GM12878 (cell line): ENCODE results near the gene UBXN7. TPM values are rescaled to one million over a fixed set of nuclear protein-coding genes. Genes with fewer than 3 reads are reported as not detected.

ENCODE experiments used
- BACH1 ChIP-seq: fragments of 450-650 bp; IDR thresholded peaks from 2 replicates; pipeline ENCODE4 v1.6.1; 2017; ENCODE audit warnings: mild to moderate bottlenecking, borderline replicate concordance
- CBX3 ChIP-seq: fragments of 200-600 bp; sonication (generic); IDR thresholded peaks from 2 replicates; pipeline ENCODE4 v1.6.1; 2016; ENCODE audit warnings: low read depth, borderline replicate concordance
- CEBPB ChIP-seq, 2 experiments: fragments of 150-350 bp in 1 of 2; IDR thresholded peaks; 2 replicates each; pipeline ENCODE4 v1.6.1; 2012 to 2014; ENCODE audit warnings: low read depth in 2 of 2, low read length in 2 of 2, borderline replicate concordance in 1 of 2, inconsistent platforms in 1 of 2
- EP300 ChIP-seq, 2 experiments: fragments of 150-350 bp in 1 of 2; IDR thresholded peaks; 2 replicates each; pipeline ENCODE4 v1.6.1; 2011 to 2012; ENCODE audit warnings: low read depth in 2 of 2, low read length in 2 of 2, borderline replicate concordance in 1 of 2, improper control_type of control experiment in 1 of 2, inconsistent platforms in 1 of 2; ENCODE audit not compliant: control insufficient read depth in 1 of 2
- MYB ChIP-seq: fragments of 150-350 bp; IDR thresholded peaks from 2 replicates; pipeline ENCODE4 v1.6.1; 2014; ENCODE audit warnings: mild to moderate bottlenecking, low read depth, low read length, borderline replicate concordance
- NR2F1 ChIP-seq: fragments of 450-650 bp; conservative IDR thresholded peaks from 2 replicates; pipeline ENCODE4 v1.6.1; 2017; ENCODE audit warnings: mild to moderate bottlenecking
- PAX5 ChIP-seq: IDR thresholded peaks from 2 replicates; pipeline ENCODE4 v1.6.1; 2011; ENCODE audit warnings: low read depth, low read length, borderline replicate concordance
- POLR2A ChIP-seq: IDR thresholded peaks from 2 replicates; pipeline ENCODE4 v1.6.1; 2011; ENCODE audit warnings: low read depth, mild to moderate bottlenecking, low read length
- RAD51 ChIP-seq: fragments of 450-650 bp; IDR thresholded peaks from 2 replicates; pipeline ENCODE4 v1.6.1; 2016; ENCODE audit warnings: moderate library complexity, mild to moderate bottlenecking, inconsistent platforms
- SIN3A ChIP-seq: IDR thresholded peaks from 2 replicates; pipeline ENCODE4 v1.6.1; 2012; ENCODE audit warnings: low read depth, low read length, improper control_type of control experiment
- SREBF1 ChIP-seq: IDR thresholded peaks from 2 replicates; pipeline ENCODE4 v1.6.1; 2012; ENCODE audit warnings: mild to moderate bottlenecking, low read length
- TCF3 ChIP-seq: IDR thresholded peaks from 2 replicates; pipeline ENCODE4 v1.6.1; 2012; ENCODE audit warnings: low read depth, mild to moderate bottlenecking, low read length, borderline replicate concordance; ENCODE audit not compliant: insufficient read depth
- polyA plus RNA-seq, 11 experiments: library from polyadenylated mRNA; depleted of rRNA in 4 of 11; unstranded in 6 of 11; stranded (reverse) in 5 of 11; fragments of >200 nt; fragmentation: Nextera tagmentation in 4 of 11; fragmentation: Illumina TruSeq in 1 of 11; extraction: Ambion mirVana in 4 of 11; extraction: Trizol in 1 of 11; gene quantifications; 1 replicate in 1 of 11; 2 replicates in 10 of 11; pipeline versions ENCODE4 v1.2.1 to v1.2.3, GENCODE V29; 2011 to 2016; ENCODE audit warnings: inconsistent platforms in 2 of 11, missing spikeins in 2 of 11, low read depth in 1 of 11
- total RNA-seq, 4 experiments: library from RNA; depleted of rRNA in 3 of 4; stranded (reverse); fragments of >200 nt in 3 of 4; fragmentation: Illumina TruSeq in 1 of 4; extraction: Trizol in 1 of 4; gene quantifications; 2 replicates each; pipeline versions ENCODE4 v1.2.1 to v1.2.3, GENCODE V29; 2013 to 2021
- TF ChIP-seq, protein P1 (sequence below): fragments of 450-650 bp; formaldehyde crosslinking; IDR thresholded peaks from 2 replicates; pipeline ENCODE4 v1.4.0; 2020; ENCODE audit warnings: mild to moderate bottlenecking, moderate library complexity
- TF ChIP-seq, protein P2 (sequence below): IDR thresholded peaks from 2 replicates; pipeline ENCODE4 v1.6.1; 2012; ENCODE audit warnings: mild to moderate bottlenecking, low read depth, low read length
- TF ChIP-seq, protein P3 (sequence below): fragments of 450-650 bp; IDR thresholded peaks from 2 replicates; pipeline ENCODE4 v1.6.1; 2017; ENCODE audit warnings: borderline replicate concordance

UBXN7 gene
- total and polyA plus RNA-seq, 10 of the 15 experiments (the other 5 are each of a cell fraction or from before 2014, with no cell fraction given): 4.8 to 78.4 (median 24.9) TPM

DNA sequence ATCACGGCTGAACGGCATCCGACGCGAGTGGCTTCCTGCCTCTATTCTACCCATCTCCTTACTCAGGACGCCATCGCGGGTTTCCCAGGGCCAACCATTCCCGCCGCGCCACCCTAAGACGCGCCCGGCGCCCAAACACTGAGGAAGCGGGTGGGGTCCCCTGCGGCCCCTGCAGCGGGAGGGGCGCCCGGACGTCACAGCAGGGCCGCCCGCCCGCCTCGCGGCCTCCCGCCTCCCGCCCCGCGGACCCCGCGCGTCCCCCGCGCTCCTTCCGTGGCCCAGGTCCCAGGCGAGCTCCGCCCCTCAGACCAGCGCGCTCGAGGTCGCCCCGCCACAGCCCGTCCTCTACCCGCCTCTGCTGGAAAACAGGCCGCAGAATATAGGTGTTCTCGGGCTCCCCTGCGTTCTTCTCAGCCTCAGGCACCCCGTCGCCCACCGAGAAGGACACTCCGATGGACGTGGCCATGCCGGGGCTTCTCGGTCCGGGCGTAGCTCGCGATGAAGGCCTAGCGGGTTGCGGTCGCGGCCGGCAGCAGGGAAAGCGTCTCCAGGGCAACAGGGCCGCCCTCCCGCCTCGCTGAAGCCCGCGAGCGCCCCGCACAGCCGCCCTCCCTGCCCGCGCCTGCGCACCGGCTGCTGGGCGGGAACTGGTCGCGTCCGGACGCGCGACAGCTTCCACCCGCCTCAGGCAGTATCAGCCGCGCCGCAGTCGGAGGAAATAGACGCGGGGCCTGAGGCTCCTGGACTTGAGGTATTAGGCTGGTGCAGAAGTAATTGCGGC is 114.3 kb downstream of the UBXN7 start, which contains the start of gene DYNLT2B (continued):
- TF ChIP-seq, protein P1, sequence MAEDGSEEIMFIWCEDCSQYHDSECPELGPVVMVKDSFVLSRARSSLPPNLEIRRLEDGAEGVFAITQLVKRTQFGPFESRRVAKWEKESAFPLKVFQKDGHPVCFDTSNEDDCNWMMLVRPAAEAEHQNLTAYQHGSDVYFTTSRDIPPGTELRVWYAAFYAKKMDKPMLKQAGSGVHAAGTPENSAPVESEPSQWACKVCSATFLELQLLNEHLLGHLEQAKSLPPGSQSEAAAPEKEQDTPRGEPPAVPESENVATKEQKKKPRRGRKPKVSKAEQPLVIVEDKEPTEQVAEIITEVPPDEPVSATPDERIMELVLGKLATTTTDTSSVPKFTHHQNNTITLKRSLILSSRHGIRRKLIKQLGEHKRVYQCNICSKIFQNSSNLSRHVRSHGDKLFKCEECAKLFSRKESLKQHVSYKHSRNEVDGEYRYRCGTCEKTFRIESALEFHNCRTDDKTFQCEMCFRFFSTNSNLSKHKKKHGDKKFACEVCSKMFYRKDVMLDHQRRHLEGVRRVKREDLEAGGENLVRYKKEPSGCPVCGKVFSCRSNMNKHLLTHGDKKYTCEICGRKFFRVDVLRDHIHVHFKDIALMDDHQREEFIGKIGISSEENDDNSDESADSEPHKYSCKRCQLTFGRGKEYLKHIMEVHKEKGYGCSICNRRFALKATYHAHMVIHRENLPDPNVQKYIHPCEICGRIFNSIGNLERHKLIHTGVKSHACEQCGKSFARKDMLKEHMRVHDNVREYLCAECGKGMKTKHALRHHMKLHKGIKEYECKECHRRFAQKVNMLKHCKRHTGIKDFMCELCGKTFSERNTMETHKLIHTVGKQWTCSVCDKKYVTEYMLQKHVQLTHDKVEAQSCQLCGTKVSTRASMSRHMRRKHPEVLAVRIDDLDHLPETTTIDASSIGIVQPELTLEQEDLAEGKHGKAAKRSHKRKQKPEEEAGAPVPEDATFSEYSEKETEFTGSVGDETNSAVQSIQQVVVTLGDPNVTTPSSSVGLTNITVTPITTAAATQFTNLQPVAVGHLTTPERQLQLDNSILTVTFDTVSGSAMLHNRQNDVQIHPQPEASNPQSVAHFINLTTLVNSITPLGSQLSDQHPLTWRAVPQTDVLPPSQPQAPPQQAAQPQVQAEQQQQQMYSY (CRISPR knock-in tag): no peak
- TF ChIP-seq MYB: no peak
- TF ChIP-seq PAX5: no peak; the same call in 1 of the 2 replicates
- TF ChIP-seq NR2F1: peak; percentile 72
- TF ChIP-seq POLR2A: peak; percentile 88
- no peak for TF ChIP-seq SREBF1
- TF ChIP-seq BACH1: peak; percentile 69
- no peak for TF ChIP-seq CBX3
- TF ChIP-seq CEBPB (IDR thresholded peaks at IDR 0.05; ENCODE audit: borderline replicate concordance in 1 of 2, low read depth in 2 of 2, low read length in 2 of 2): no peak
- no peak for TF ChIP-seq RAD51
- no peak for TF ChIP-seq EP300 (IDR thresholded peaks at IDR 0.05; ENCODE audit: borderline replicate concordance in 1 of 2, control insufficient read depth in 1 of 2, low read depth in 2 of 2, low read length in 2 of 2)
- TF ChIP-seq, protein P2, sequence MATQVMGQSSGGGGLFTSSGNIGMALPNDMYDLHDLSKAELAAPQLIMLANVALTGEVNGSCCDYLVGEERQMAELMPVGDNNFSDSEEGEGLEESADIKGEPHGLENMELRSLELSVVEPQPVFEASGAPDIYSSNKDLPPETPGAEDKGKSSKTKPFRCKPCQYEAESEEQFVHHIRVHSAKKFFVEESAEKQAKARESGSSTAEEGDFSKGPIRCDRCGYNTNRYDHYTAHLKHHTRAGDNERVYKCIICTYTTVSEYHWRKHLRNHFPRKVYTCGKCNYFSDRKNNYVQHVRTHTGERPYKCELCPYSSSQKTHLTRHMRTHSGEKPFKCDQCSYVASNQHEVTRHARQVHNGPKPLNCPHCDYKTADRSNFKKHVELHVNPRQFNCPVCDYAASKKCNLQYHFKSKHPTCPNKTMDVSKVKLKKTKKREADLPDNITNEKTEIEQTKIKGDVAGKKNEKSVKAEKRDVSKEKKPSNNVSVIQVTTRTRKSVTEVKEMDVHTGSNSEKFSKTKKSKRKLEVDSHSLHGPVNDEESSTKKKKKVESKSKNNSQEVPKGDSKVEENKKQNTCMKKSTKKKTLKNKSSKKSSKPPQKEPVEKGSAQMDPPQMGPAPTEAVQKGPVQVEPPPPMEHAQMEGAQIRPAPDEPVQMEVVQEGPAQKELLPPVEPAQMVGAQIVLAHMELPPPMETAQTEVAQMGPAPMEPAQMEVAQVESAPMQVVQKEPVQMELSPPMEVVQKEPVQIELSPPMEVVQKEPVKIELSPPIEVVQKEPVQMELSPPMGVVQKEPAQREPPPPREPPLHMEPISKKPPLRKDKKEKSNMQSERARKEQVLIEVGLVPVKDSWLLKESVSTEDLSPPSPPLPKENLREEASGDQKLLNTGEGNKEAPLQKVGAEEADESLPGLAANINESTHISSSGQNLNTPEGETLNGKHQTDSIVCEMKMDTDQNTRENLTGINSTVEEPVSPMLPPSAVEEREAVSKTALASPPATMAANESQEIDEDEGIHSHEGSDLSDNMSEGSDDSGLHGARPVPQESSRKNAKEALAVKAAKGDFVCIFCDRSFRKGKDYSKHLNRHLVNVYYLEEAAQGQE: no peak
- no peak for TF ChIP-seq TCF3
- TF ChIP-seq, protein P3, sequence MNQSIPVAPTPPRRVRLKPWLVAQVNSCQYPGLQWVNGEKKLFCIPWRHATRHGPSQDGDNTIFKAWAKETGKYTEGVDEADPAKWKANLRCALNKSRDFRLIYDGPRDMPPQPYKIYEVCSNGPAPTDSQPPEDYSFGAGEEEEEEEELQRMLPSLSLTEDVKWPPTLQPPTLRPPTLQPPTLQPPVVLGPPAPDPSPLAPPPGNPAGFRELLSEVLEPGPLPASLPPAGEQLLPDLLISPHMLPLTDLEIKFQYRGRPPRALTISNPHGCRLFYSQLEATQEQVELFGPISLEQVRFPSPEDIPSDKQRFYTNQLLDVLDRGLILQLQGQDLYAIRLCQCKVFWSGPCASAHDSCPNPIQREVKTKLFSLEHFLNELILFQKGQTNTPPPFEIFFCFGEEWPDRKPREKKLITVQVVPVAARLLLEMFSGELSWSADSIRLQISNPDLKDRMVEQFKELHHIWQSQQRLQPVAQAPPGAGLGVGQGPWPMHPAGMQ: peak; percentile 8; the same call in 1 of the 2 replicates
- TF ChIP-seq SIN3A: peak; percentile 62; the same call in 1 of the 2 replicates
